DMS114 treated with DMSO at 0.1 percent for 48 hours (cell line): ENCODE measurements around the gene WEE1.
"Not testable (repeated sequence)": the region's sequence is repeated elsewhere in the genome, so short reads cannot be mapped to it uniquely, and the experiment has no call there.

Experiments used
- DNase-seq: peaks from one replicate; lab custom pipeline; 2025; ENCODE audit not compliant: unreplicated experiment; lab: John Stamatoyannopoulos, UW

The WEE1 gene

GRCh38 chr11:9596926-9597464 is 23.5 kb downstream of the WEE1 start:
- DNase-seq = no peak

DNA sequence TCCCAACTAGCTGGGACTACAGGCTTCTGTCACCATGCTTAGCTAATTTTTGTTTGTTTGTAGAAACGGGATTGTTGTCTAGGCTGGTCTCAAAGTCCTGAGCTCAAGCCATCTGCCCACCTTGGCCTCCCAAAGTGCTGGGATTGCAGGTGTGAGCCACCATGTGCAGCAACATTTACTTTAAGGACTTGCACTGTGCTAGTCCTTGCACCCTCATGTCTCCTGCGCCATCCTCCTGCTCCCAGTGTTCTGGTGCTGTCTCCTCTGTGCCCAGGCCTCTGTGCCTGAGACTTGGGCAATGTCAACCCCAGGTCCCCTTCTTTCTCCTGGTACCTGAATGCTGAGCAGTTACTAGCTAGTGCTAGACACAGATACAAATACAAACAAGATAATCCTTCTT is 26.7 kb downstream of the WEE1 start:
- no peak for DNase-seq

GRCh38 chr11:9600644-9601036 is 27.2 kb downstream of the WEE1 start:
- no peak for DNase-seq

DNA sequence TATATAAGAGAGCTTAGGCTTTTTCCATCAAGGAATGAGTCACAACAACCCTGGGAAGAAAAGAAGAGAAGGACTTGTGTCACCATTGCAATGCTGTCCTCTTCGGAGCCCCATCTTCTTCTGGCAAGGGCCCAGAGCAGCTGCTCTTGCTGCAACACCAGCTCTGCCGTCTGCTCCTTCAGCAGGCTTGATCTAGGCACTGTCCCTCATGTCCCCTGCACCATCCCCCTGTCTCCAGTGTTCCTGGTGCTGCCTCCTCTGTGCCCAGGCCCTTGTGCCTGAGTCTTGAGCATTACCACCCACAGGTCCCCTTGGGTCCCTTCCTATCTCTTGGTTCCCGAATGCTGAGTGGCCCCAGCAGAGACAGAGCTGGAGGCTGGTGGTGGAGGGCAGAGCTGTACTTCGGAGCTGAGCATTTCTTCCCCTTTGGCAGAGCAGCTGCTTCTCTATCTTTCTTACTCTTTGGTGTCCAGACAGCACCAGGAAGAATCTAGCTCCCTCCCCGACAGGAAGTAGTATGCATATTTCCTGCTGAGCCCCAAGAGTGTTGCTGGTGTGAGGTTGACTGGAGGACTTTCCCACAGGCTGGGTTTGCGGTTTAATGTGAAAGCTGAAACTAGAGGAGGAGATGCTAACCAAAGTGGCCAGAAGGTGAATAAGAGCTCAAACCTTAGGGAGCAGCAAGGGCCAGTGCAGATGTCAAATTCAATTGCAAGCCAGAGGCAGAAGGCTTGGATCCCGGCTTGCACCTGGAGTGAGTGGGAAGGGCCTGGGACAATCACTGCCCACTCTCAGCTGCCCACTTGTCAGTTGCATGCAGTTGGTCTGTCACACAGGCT is 27.8 kb downstream of the WEE1 start:
- DNase-seq = no peak

DNA sequence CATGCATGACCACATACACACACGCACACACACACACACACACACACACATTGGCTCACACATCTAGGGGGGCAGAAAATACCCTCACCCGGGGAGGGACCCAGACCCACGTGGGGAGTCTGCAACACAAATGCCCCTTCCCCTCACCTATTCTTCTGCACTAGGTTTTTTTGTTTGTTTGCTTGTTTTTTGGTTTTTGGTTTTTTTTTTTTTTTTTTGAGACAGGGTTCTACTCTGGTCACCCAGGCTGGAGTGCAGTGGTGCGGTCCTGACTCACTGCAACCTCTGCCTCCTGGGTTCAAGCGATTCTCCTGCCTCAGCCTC is 28.4 kb downstream of the WEE1 start:
- DNase-seq = no peak

- not testable (repeated sequence) for DNase-seq
These were observed 29.7 kb downstream of the WEE1 start for GRCh38 chr11:9603214-9603613.

- no peak for DNase-seq
These were observed 30.7 kb downstream of the WEE1 start for GRCh38 chr11:9604134-9604533.

- no peak for DNase-seq
These were observed 32.3 kb downstream of the WEE1 start for GRCh38 chr11:9605742-9606141.

- DNase-seq = no peak
These were observed 33.5 kb downstream of the WEE1 start for GRCh38 chr11:9606809-9607510.

- DNase-seq = no peak
These were observed 34.0 kb downstream of the WEE1 start for GRCh38 chr11:9607511-9607899.

GRCh38 chr11:9609002-9609759 is 35.7 kb downstream of the WEE1 start:
- no peak for DNase-seq

GRCh38 chr11:9609841-9610240 is 36.4 kb downstream of the WEE1 start:
- no peak for DNase-seq

DNA sequence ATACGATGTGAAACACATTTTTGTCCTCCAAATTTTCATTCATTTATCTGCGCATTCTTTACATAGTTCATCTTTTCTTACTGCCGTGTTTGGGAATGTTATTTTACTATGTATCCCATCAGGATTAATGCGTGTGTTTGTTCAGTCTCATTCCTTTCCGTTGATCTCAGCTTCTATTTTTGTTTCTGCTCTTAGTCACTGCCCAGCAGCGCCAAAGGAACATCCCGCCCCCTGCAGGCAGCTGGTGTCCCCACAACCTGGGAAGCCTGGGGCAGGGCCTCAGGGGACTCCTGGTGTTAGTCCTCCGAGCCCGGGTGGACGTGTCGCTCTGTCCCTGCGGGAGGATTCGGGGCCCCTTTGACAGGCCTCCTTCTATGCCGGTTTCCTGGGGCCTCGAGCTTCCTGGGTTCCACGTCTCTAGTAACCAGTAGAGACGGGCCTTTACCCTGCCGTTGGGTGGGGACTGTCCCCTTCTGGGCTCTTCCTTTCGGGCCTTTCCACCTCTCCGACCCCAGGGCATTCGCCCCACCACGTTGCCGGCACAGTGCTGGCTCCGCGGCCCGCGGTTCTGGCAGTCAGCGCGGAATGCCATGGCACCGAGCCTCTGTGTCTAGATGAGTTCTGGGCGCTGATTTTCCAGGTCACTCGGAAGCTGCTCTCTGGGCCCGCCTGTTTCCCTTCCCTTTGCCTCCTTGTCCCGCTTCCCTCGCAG is 39.8 kb downstream of the WEE1 start:
- peak; percentile 73 for DNase-seq

DNA sequence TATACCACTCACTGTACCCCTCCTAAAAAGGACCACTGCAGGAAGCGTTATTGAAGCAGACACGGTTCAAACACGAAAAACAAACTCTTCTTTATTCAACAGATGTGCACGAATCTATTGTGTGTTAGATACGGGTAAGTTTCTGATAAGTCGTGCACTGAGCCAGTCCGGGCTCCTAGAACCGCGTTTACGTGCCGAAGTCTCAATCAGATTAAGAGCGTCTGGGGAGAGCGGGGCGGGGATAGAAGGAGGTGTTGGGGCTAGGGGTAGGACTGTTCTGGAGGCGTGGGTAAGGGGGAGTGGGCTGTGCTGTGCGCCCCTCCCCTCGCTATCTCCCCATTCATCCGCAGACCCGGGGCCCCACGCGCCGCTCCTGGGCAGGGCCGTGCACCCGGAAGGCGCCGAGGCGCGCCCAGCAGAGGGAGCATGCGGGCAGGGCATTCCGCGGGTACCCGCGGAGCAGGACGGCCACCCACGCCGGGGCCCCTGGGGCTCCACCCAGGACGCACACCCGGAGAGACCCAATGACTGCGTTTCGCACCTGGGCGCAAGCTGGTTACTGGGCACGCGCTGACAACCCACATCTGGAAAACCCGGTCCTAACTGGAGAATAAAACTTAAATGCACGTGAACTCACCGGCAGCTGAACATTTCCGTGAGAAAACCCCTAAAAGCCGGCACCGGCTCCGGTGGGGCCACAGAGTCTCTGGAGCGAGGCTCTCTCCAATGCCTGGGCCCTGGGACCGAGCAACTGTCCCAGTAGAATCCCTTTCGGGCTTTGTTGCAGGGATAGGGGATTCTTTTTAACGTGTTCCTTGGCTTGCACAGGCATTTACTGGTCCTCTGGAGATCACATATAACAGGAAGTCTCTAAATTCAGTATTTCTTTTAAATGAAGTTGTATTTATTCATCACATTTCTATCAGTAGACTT is 40.6 kb downstream of the WEE1 start:
- peak; percentile 41 for DNase-seq

DNA sequence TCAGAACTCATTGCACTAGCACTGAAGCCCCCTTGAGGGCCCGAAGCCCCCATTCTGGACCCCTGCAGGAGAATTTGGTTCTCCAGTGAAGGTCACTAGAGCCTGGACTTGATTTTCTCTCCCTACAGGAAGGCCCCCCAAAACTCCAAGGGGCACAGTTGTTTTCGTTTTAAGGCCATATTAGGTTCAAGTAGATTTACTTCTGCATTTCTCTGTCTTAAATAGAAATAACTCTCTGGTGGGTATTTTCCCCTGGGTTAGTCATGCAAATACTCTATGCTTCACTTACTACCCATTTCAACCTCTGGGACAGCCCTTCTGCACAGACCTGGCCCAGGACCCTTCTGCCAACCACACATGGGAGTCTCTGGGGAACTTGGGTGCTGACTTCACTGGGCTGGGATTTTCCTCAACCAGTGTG is 41.6 kb downstream of the WEE1 start:
- DNase-seq = no peak

- no peak for DNase-seq
These were observed 42.7 kb downstream of the WEE1 start for GRCh38 chr11:9616042-9616675.

- no peak for DNase-seq
These were observed 43.4 kb downstream of the WEE1 start for GRCh38 chr11:9616858-9617257.

- DNase-seq = no peak
These were observed 44.5 kb downstream of the WEE1 start for GRCh38 chr11:9617940-9618339.

GRCh38 chr11:9619004-9619403 is 45.5 kb downstream of the WEE1 start:
- DNase-seq = no peak
